K562 (cell line): Measurements from ENCODE around the gene RUVBL2. TPM values are rescaled to one million over a fixed set of nuclear protein-coding genes. Genes with fewer than 3 reads are reported as not detected.

Experiments used
- ATF2 ChIP-seq: sonication (generic); formaldehyde crosslinking; IDR thresholded peaks from 2 replicates; pipeline ENCODE4 v1.8.1; 2022; ENCODE audit warnings: missing genetic modification reagents
- CEBPG ChIP-seq, 3 experiments: fragments of 200-800 bp in 1 of 3; sonication (Bioruptor generic) in 1 of 3; sonication (generic) in 1 of 3; formaldehyde crosslinking in 1 of 3; IDR thresholded peaks in 2 of 3; conservative IDR thresholded peaks in 1 of 3; 2 replicates each; pipeline versions ENCODE4 v1.6.1 to v1.8.0; 2016 to 2022; ENCODE audit warnings: missing compliant biosample characterization in 2 of 3, missing genetic modification characterization in 2 of 3, mild to moderate bottlenecking in 1 of 3, missing genetic modification reagents in 1 of 3
- CREB5 ChIP-seq: fragments of 250-450 bp; sonication (Bioruptor Pico); IDR thresholded peaks from 2 replicates; pipeline ENCODE4 v1.5.0; 2020; ENCODE audit warnings: mild to moderate bottlenecking
- ERF ChIP-seq: fragments of 450-650 bp; formaldehyde crosslinking; IDR thresholded peaks from 2 replicates; pipeline ENCODE4 v1.4.0; 2020; ENCODE audit warnings: mild to moderate bottlenecking, mixed read lengths
- ETS2 ChIP-seq: IDR thresholded peaks from 2 replicates; pipeline ENCODE4 v1.6.1; 2016; ENCODE audit warnings: borderline replicate concordance, missing genetic modification characterization, mild to moderate bottlenecking, moderate library complexity, missing compliant biosample characterization; ENCODE audit not compliant: poor library complexity, severe bottlenecking
- HCFC1 ChIP-seq: IDR thresholded peaks from 2 replicates; pipeline ENCODE4 v1.6.1; 2012; ENCODE audit warnings: low read depth, low read length, improper control_type of control experiment
- KDM4B ChIP-seq, 2 experiments: fragments of 450-650 bp in 1 of 2; sonication (generic) in 1 of 2; IDR thresholded peaks; 2 replicates each; pipeline ENCODE4 v1.6.1; 2016 to 2017; ENCODE audit warnings: borderline replicate concordance in 2 of 2, antibody characterized with exemption in 1 of 2, low read depth in 1 of 2, mild to moderate bottlenecking in 1 of 2
- L3MBTL2 ChIP-seq: fragments of 450-650 bp; IDR thresholded peaks from 2 replicates; pipeline ENCODE4 v1.6.1; 2016; ENCODE audit warnings: mild to moderate bottlenecking, moderate library complexity
- NR3C1 ChIP-seq: sonication (generic); formaldehyde crosslinking; IDR thresholded peaks from 2 replicates; pipeline ENCODE4 v1.8.1; 2022; ENCODE audit warnings: missing genetic modification reagents
- PPARD ChIP-seq: fragments of 250-450 bp; sonication (Bioruptor Pico); IDR thresholded peaks from 2 replicates; pipeline ENCODE4 v1.8.0; 2022; ENCODE audit warnings: inconsistent platforms, mild to moderate bottlenecking, moderate library complexity
- PTBP1 ChIP-seq: fragments of 200-400 bp; formaldehyde crosslinking; IDR thresholded peaks from 2 replicates; pipeline ENCODE4 v1.6.1; 2017; ENCODE audit warnings: low read depth, low read length
- RBM34 ChIP-seq: fragments of 200-400 bp; formaldehyde crosslinking; IDR thresholded peaks from 2 replicates; pipeline ENCODE4 v1.6.1; 2018; ENCODE audit warnings: low read length, borderline replicate concordance; ENCODE audit not compliant: insufficient read depth
- SMAD2 ChIP-seq: fragments of 150-350 bp; IDR thresholded peaks from 2 replicates; pipeline ENCODE4 v1.6.1; 2014; ENCODE audit warnings: low read depth, mild to moderate bottlenecking, low read length
- STAT5B ChIP-seq: fragments of 250-450 bp; sonication (Bioruptor Pico); IDR thresholded peaks from 2 replicates; pipeline ENCODE4 v1.8.0; 2021; ENCODE audit warnings: mild to moderate bottlenecking, inconsistent platforms
- SUPT5H ChIP-seq: fragments of 450-650 bp; IDR thresholded peaks from 2 replicates; pipeline ENCODE4 v1.6.1; 2016
- ZC3H8 ChIP-seq: fragments of 450-650 bp; IDR thresholded peaks from 2 replicates; pipeline ENCODE4 v1.6.1; 2017
- ZNF134 ChIP-seq: fragments of 250-450 bp; sonication (Bioruptor Pico); conservative IDR thresholded peaks from 2 replicates; pipeline ENCODE4 v1.4.0; 2020
- ZNF143 ChIP-seq: sonication (generic); formaldehyde crosslinking; IDR thresholded peaks from 2 replicates; pipeline ENCODE4 v1.9.0; 2022; ENCODE audit warnings: mild to moderate bottlenecking, missing genetic modification reagents
- ZNF212 ChIP-seq: fragments of 450-650 bp; formaldehyde crosslinking; IDR thresholded peaks from 2 replicates; pipeline ENCODE4 v1.4.0; 2020; ENCODE audit warnings: mild to moderate bottlenecking
- ZNF354B ChIP-seq: fragments of 250-450 bp; sonication (Bioruptor Pico); IDR thresholded peaks from 2 replicates; pipeline ENCODE4 v1.4.0; 2020
- polyA plus RNA-seq, 8 experiments: library from polyadenylated mRNA; depleted of rRNA in 4 of 8; stranded (reverse) in 5 of 8; unstranded in 3 of 8; fragments of >200 nt; fragmentation: Nextera tagmentation in 2 of 8; fragmentation: Illumina TruSeq in 1 of 8; extraction: Ambion mirVana in 2 of 8; extraction: Trizol in 1 of 8; gene quantifications; 2 replicates each; pipeline versions ENCODE4 v1.2.1 to v1.2.3, GENCODE V29; 2011 to 2014; ENCODE audit warnings: inconsistent platforms in 1 of 8, missing spikeins in 1 of 8
- total RNA-seq, 7 experiments: library from RNA; depleted of rRNA in 6 of 7; stranded (reverse); fragments of >200 nt in 6 of 7; fragmentation: Illumina TruSeq in 2 of 7; extraction: Trizol in 2 of 7; gene quantifications; 2 replicates each; pipeline versions ENCODE4 v1.2.1 to v1.2.3, GENCODE V29; 2011 to 2021; ENCODE audit warnings: low replicate concordance in 1 of 7
- TF ChIP-seq, protein P1 (sequence below): fragments of 250-450 bp; sonication (Bioruptor Pico); IDR thresholded peaks from 2 replicates; pipeline ENCODE4 v1.8.0; 2021; ENCODE audit warnings: mild to moderate bottlenecking, moderate library complexity
- TF ChIP-seq, protein P2 (sequence below): sonication (generic); formaldehyde crosslinking; IDR thresholded peaks from 2 replicates; pipeline ENCODE4 v1.8.0; 2022; ENCODE audit warnings: missing genetic modification reagents, mild to moderate bottlenecking, borderline replicate concordance

RUVBL2 gene
- total and polyA plus RNA-seq, 9 of the 15 experiments (the other 6 are each of a cell fraction or from before 2014, with no cell fraction given), result 71.4 to 453 (median 237) TPM

- TF ChIP-seq, protein P1, sequence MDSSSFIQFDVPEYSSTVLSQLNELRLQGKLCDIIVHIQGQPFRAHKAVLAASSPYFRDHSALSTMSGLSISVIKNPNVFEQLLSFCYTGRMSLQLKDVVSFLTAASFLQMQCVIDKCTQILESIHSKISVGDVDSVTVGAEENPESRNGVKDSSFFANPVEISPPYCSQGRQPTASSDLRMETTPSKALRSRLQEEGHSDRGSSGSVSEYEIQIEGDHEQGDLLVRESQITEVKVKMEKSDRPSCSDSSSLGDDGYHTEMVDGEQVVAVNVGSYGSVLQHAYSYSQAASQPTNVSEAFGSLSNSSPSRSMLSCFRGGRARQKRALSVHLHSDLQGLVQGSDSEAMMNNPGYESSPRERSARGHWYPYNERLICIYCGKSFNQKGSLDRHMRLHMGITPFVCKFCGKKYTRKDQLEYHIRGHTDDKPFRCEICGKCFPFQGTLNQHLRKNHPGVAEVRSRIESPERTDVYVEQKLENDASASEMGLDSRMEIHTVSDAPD (CRISPR knock-in tag), result no peak
- TF ChIP-seq CEBPG (CRISPR knock-in tag; IDR thresholded peaks at IDR 0.05), result 0 out of 2 replicates have a peak, but pooled peaks have one; percentile 35
- no peak for TF ChIP-seq CEBPG (tag; conservative IDR thresholded peaks at IDR 0.05 in 1 of 2, IDR thresholded peaks at IDR 0.05 in 1 of 2)
- TF ChIP-seq ERF (CRISPR knock-in tag), result peak; percentile 49; the same call in 1 of the 2 replicates
- TF ChIP-seq KDM4B (IDR thresholded peaks at IDR 0.05; ENCODE audit: borderline replicate concordance in 2 of 2, low read depth in 1 of 2), result peak in 1 of 2 experiments; percentile 84; a peak in 1 of 4 replicates
- TF ChIP-seq ZNF143 (CRISPR knock-in tag), result peak; percentile 100
- no peak for TF ChIP-seq ETS2 (tag)
- no peak for TF ChIP-seq ZNF134
- TF ChIP-seq PTBP1, result 0 out of 2 replicates have a peak, but pooled peaks have one; percentile 0
- TF ChIP-seq L3MBTL2, result peak; percentile 40; the same call in 1 of the 2 replicates
- no peak for TF ChIP-seq ZNF354B (CRISPR knock-in tag)
- TF ChIP-seq STAT5B (CRISPR knock-in tag), result no peak
- TF ChIP-seq RBM34, result no peak
- no peak for TF ChIP-seq ATF2 (CRISPR knock-in tag)
- TF ChIP-seq SMAD2, result no peak
- TF ChIP-seq SUPT5H, result peak; percentile 12
- no peak for TF ChIP-seq NR3C1 (CRISPR knock-in tag)
- 0 out of 2 replicates have a peak, but pooled peaks have one; percentile 4 for TF ChIP-seq ZC3H8
- TF ChIP-seq CREB5 (CRISPR knock-in tag), result 0 out of 2 replicates have a peak, but pooled peaks have one; percentile 5
- TF ChIP-seq, protein P2, sequence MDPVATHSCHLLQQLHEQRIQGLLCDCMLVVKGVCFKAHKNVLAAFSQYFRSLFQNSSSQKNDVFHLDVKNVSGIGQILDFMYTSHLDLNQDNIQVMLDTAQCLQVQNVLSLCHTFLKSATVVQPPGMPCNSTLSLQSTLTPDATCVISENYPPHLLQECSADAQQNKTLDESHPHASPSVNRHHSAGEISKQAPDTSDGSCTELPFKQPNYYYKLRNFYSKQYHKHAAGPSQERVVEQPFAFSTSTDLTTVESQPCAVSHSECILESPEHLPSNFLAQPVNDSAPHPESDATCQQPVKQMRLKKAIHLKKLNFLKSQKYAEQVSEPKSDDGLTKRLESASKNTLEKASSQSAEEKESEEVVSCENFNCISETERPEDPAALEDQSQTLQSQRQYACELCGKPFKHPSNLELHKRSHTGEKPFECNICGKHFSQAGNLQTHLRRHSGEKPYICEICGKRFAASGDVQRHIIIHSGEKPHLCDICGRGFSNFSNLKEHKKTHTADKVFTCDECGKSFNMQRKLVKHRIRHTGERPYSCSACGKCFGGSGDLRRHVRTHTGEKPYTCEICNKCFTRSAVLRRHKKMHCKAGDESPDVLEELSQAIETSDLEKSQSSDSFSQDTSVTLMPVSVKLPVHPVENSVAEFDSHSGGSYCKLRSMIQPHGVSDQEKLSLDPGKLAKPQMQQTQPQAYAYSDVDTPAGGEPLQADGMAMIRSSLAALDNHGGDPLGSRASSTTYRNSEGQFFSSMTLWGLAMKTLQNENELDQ (CRISPR knock-in tag), result no peak
- no peak for TF ChIP-seq ZNF212
- peak; percentile 93 for TF ChIP-seq HCFC1
- no peak for TF ChIP-seq PPARD
These were observed 27.7 kb upstream of the RUVBL2 start (continued) for GRCh38 chr19:48965806-48966540.
